K562 (cell line): ENCODE data around the gene USP13.

Source experiments
- BCL6 ChIP-seq: fragments of 250-450 bp; sonication (Bioruptor Pico); IDR thresholded peaks from 2 replicates; pipeline ENCODE4 v1.4.0; 2020
- CBX2 ChIP-seq: fragments of 200-600 bp; sonication (generic); IDR thresholded peaks from one replicate; pipeline ENCODE4 v1.6.1; 2012; ENCODE audit warnings: mild to moderate bottlenecking, low read length, inconsistent platforms; ENCODE audit not compliant: insufficient read depth, poor library complexity, severe bottlenecking
- EZH2 ChIP-seq: IDR thresholded peaks from 2 replicates; pipeline ENCODE4 v1.6.1; 2012; ENCODE audit warnings: low read depth, mild to moderate bottlenecking, inconsistent platforms, low read length, borderline replicate concordance
- FOSL1 ChIP-seq: fragments of 200-800 bp; sonication (Bioruptor generic); conservative IDR thresholded peaks from 2 replicates; pipeline ENCODE4 v1.6.1; 2016; ENCODE audit warnings: missing genetic modification characterization, missing compliant biosample characterization
- JUNB ChIP-seq: fragments of 450-650 bp; formaldehyde crosslinking; conservative IDR thresholded peaks from 2 replicates; pipeline ENCODE4 v1.4.0; 2020; ENCODE audit warnings: mild to moderate bottlenecking
- MCM5 ChIP-seq: fragments of 450-650 bp; IDR thresholded peaks from 2 replicates; pipeline ENCODE4 v1.6.1; 2016; ENCODE audit warnings: low read depth
- NBN ChIP-seq: fragments of 450-650 bp; IDR thresholded peaks from 2 replicates; pipeline ENCODE4 v1.6.1; 2016; ENCODE audit warnings: low read depth, mild to moderate bottlenecking
- POU5F1 ChIP-seq: fragments of 150-350 bp; IDR thresholded peaks from 2 replicates; pipeline ENCODE4 v1.6.1; 2014; ENCODE audit warnings: borderline replicate concordance, low read length, low read depth, mild to moderate bottlenecking; ENCODE audit not compliant: partially characterized antibody
- PRPF4 ChIP-seq: fragments of 200-400 bp; formaldehyde crosslinking; IDR thresholded peaks from one replicate; pipeline ENCODE4 v1.6.1; 2017; ENCODE audit warnings: low read length, low read depth, mild to moderate bottlenecking; ENCODE audit not compliant: insufficient read depth, poor library complexity, severe bottlenecking
- TF ChIP-seq, protein P1 (sequence below): sonication (generic); formaldehyde crosslinking; IDR thresholded peaks from 2 replicates; pipeline ENCODE4 v1.8.0; 2023; ENCODE audit warnings: missing genetic modification reagents, mild to moderate bottlenecking, borderline replicate concordance

GRCh38 chr3:179739816-179740594 is 87.2 kb downstream of the USP13 start:
- no peak for TF ChIP-seq JUNB (CRISPR knock-in tag)
- TF ChIP-seq POU5F1: no peak
- TF ChIP-seq FOSL1 (tag): no peak
- no peak for TF ChIP-seq MCM5
- no peak for TF ChIP-seq BCL6 (CRISPR knock-in tag)
- TF ChIP-seq, protein P1, sequence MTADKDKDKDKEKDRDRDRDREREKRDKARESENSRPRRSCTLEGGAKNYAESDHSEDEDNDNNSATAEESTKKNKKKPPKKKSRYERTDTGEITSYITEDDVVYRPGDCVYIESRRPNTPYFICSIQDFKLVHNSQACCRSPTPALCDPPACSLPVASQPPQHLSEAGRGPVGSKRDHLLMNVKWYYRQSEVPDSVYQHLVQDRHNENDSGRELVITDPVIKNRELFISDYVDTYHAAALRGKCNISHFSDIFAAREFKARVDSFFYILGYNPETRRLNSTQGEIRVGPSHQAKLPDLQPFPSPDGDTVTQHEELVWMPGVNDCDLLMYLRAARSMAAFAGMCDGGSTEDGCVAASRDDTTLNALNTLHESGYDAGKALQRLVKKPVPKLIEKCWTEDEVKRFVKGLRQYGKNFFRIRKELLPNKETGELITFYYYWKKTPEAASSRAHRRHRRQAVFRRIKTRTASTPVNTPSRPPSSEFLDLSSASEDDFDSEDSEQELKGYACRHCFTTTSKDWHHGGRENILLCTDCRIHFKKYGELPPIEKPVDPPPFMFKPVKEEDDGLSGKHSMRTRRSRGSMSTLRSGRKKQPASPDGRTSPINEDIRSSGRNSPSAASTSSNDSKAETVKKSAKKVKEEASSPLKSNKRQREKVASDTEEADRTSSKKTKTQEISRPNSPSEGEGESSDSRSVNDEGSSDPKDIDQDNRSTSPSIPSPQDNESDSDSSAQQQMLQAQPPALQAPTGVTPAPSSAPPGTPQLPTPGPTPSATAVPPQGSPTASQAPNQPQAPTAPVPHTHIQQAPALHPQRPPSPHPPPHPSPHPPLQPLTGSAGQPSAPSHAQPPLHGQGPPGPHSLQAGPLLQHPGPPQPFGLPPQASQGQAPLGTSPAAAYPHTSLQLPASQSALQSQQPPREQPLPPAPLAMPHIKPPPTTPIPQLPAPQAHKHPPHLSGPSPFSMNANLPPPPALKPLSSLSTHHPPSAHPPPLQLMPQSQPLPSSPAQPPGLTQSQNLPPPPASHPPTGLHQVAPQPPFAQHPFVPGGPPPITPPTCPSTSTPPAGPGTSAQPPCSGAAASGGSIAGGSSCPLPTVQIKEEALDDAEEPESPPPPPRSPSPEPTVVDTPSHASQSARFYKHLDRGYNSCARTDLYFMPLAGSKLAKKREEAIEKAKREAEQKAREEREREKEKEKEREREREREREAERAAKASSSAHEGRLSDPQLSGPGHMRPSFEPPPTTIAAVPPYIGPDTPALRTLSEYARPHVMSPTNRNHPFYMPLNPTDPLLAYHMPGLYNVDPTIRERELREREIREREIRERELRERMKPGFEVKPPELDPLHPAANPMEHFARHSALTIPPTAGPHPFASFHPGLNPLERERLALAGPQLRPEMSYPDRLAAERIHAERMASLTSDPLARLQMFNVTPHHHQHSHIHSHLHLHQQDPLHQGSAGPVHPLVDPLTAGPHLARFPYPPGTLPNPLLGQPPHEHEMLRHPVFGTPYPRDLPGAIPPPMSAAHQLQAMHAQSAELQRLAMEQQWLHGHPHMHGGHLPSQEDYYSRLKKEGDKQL (CRISPR knock-in tag): no peak
- TF ChIP-seq CBX2: no peak
- no peak for TF ChIP-seq EZH2
- TF ChIP-seq NBN: no peak
- TF ChIP-seq PRPF4: no peak
